Measurements from ENCODE around the gene LAPTM5.

LAPTM5 gene

DNA sequence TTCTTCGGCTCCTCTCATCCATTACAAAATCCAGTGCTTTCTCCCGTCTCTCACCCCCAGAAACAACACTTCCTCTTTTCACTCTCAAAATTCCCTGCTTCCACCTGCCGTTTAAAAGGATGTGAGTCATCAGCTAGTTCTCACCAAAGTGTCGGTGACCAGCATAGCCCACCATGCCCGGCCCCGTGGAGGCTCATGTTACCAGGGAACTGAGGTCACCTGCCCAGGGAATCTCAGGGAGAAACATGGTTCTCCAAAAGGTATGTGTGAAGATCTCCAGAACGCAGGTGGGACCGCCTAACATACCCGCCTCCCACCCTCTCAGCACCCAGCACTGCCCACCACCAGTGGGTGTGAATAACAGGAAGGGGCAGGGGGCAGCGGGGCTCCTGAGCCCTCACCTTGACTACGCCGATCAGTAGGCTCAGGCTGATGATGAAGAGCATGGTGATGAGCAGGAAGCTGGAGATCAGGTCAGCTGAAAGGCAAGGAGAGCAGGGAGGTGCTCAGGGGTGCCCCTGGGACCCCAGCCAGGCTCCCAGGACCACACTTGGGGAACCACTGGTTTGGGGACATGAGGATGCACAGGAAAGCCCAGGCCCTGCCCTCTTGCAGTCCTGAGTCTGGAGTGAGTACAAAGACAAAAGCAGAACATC lies 16.2 kb downstream of the LAPTM5 start:
- no peak for DNase-seq

DNA sequence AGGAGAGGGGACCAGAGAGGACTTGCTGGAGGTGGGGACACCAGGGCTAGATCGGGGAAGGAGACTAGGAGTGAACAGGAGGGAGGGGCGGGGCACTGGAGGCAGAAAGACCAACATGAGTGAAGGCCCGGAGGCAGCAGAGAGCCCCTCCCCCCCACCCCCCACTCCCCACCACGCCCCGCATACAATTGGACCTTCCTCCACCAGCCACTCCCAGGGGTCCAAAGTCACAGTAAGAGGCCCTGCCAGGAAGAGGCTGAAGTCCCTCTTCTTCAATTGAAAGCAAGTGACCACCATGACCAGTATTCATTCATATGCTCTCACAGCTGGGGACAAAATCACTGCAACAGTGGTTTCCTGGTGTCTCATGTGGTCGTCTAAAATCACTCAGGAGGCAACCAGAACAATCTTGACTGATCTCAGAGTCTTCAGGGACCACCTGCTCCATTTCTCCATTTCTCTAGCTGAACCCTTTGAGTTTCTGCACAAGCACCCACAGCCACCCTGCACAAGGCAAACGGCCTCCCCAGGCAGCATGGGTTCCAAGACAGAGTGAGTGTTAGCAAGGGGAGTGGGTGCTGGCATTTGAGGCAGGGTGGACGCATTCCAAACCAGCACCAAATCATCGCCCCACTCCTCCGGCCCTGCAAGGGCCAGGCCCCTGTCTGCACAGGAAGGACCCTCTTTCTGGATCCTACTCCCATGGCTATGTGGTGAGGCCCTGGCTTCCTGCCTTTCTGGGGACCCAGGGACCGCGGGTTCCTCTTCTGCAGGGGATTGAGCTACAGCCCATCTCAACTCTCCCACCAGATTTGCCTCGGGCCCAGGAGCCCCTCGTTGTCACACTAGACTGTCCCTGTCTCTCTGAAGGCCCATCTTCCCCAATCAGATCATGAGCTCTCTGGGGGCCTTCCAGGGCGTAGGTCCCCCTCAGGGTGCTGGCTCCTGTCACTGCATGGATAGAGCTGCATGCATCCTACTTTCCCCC lies 17.0 kb downstream of the LAPTM5 start:
- no peak for DNase-seq

DNA sequence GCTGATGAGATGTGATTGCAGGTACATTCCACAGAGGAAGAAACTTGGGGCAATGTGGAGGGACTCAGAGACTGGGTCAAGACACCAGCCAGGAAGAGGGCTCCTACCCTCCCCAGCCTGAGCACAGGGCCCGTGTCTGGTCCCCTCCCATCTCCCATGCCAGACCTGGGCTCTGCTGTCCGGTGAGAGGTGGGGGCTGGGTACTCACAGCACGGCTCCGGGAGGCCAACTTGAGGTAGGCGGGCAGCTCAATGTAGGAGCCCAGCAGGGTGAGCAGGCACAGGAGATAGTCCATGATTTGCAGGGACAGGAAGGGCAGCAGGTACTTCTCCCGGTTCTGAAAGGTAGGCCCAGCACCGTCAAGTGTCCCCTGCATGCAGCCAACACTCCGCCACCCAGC lies 18.0 kb downstream of the LAPTM5 start:
- DNase-seq: no peak

- no peak for DNase-seq
Observed at GRCh38 chr1:30738715-30739559, 18.6 kb downstream of the LAPTM5 start.

DNA sequence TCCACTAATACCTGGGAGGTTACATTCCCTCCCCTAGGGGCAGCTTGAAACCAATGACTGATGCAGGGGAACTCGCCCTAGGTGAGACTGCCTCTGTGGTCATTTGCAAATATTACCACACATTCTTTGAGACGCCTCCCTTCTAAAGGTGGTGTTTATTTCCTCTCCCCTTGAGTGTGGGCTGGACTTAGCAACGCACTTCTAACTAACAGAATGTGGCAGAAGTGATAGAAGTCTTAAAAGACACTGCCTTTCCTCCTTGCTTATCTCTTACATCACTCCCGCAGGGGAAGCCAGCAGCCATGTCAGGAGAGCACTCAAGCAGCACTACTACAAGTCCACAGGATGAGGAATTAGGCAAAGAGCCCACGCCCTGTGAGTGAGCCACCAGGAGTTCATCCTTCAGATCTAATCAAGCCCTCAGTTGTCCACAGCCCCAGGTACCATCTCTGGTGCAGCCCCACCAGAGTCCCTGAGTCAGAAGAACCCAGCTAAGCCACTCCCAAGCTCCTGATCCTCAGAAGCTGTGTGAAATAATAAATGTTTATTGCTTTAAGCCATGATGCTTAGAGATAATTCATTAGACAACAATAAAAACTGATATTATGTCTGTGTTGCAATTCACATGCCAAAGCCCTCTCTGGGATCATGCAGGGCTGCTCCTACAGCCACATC lies 19.4 kb downstream of the LAPTM5 start:
- DNase-seq: no peak

- DNase-seq: no peak
Observed at GRCh38 chr1:30737357-30738039, 20.1 kb downstream of the LAPTM5 start.

- DNase-seq: no peak
Observed at GRCh38 chr1:30735668-30736498, 21.7 kb downstream of the LAPTM5 start.

GRCh38 chr1:30735124-30735523 lies 22.4 kb downstream of the LAPTM5 start:
- DNase-seq: no peak

- no peak for DNase-seq
Observed at GRCh38 chr1:30734580-30734979, 23.0 kb downstream of the LAPTM5 start.

- DNase-seq: no peak
Observed at GRCh38 chr1:30734106-30734505, 23.5 kb downstream of the LAPTM5 start.

DNA sequence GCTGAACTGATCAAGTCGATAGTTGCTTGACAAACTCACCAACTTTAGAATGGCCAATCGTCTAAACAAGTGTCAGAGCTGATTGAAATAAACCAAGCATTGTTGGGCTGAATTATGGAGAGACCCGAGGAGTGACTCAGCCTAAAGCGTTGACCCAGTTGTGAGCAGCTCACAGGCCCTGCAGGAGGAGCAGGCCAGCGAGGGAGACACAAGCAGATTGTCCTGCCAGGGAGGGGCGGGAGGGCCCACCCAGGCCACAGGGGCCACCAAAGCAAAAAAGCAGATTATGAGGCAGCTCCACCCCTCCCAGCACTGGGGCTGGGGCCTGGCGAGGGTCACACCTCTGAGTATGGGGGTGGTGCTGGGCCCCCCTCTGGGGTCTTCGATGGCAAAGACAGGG lies 24.1 kb downstream of the LAPTM5 start:
- DNase-seq: no peak

- peak; percentile 56 for DNase-seq
Observed at GRCh38 chr1:30732277-30732996, 25.1 kb downstream of the LAPTM5 start.

DNA sequence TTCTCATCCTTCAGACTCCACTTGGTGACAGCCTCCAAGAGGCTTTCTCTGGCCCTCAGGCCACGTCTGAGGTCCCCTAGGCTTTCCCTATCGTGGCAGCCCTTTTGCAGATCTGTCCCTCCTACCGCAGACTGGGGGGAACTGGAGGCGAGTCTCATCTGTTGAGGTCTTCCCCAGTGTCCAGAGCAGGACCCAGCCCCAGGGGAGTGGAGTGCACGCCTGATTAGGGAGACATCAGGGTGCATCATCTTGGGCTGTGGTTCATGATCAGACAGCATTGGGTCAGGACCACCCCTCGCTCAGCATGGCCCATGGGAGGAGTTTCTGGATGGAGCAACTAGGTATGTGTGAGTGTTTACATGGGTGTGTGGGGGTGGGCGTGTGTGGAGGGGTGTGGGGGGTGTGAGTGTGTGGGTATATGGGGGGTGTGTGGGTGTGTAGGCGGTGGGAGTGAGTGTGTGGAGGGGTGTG lies 25.7 kb downstream of the LAPTM5 start:
- DNase-seq: no peak

DNA sequence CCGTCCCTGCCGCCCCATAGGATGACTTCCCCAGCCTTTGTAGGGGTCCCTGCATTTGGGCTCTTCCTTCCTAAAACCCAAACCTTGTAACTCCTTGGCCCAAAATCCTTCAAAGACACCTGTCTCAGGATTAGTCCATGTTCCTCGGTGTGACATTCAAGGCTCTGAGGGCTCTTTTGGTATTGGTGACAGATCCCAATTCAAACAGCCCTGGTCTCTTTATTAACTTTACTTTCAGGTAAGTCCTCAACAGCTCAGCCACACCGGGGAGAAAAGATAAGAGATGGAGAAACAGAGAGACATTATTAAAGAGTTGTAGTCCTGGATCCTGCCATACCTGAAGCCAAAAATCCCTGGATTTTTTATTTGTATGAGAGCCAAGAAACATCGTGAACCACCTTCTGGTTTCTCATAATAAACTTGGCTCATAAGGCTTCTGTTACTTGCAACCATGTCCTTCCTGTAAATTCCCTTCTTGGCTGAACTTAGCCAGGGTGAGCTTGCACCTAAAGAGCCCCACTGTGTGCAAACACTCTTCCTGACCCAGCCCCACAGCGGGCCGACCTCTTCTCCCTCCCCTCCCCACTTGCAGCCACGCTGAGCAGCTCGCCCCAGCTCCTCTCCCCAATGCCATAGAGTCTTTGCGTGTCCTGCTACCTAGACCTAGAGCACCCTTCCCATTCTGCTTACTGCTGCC lies 26.3 kb downstream of the LAPTM5 start:
- DNase-seq: no peak

GRCh38 chr1:30730346-30731108 lies 27.0 kb downstream of the LAPTM5 start:
- no peak for DNase-seq

- DNase-seq: no peak
Observed at GRCh38 chr1:30729901-30730300, 27.7 kb downstream of the LAPTM5 start.

DNA sequence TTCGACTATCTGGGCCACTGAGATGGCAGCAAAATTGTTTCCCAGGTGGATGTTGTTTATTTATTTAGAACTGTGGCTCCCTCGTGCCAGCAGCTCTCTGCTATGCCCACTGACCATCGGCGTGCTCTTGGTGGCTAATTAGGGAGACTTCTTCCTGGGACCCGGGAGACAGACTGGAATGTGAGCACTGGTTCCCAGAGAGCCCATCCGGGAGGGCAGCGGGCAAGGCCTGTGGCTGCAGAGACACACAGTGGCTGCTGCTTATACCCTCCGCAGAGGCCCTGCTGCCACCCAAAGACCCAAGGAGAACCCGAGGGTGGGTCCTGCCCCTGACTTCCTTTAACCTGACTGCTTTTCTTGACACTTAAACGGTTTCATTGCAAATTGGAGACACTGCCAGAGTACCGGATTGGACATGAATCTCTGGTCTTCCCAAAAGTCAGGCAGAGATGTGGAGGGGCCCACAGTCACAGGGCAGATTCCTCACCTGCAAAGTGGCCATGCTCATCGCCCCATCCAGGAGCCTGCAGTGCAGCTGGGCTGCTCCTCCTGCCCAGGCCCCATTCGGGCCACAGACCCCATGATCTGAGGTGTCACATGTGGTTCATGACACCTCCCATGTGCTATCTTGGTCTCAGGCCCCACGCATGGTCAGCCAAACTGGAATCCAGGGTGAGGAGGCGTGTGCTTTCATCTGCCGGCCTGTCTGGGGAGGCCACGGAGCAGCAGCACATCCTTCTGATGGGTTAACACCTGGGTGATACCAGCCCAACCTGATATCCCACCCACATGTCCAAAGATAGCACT lies 28.5 kb downstream of the LAPTM5 start:
- no peak for DNase-seq

- no peak for DNase-seq
Observed at GRCh38 chr1:30728340-30728739, 29.2 kb downstream of the LAPTM5 start.

Measured in GF-D8 (cell line).